Right atrium auricular region (tissue), 2 donors: ENCODE results near the gene SUFU. TPM values are rescaled to one million over a fixed set of nuclear protein-coding genes. Genes with fewer than 3 reads are reported as not detected.

Source experiments
- DNase-seq: peaks from one replicate; pipeline ENCODE4 v3.0.0-alpha.2; 2019; ENCODE audit warnings: low spot score
- H3K27ac ChIP-seq, 2 donors: fragments of 200-600 bp; sonication (generic); 1 replicate in 1 of 2; 2 replicates in 1 of 2; pipeline ENCODE4 v1.5.1; 2016 to 2019
- H3K27me3 ChIP-seq, 2 donors: fragments of 200-600 bp; sonication (generic); one replicate each; pipeline versions ENCODE4 v1.5.1 to v1.6.0; 2017 to 2019
- H3K36me3 ChIP-seq: fragments of 200-600 bp; sonication (generic); one replicate; pipeline ENCODE4 v1.5.1; 2016
- H3K4me1 ChIP-seq, 2 donors: fragments of 200-600 bp; sonication (generic); one replicate each; pipeline versions ENCODE4 v1.5.1 to v1.6.0; 2017 to 2019
- H3K4me3 ChIP-seq, 2 donors: fragments of 200-600 bp; sonication (generic); 1 replicate in 1 of 2; 2 replicates in 1 of 2; pipeline ENCODE4 v1.5.1; 2017 to 2019; ENCODE audit warnings: mild to moderate bottlenecking in 1 of 2, moderate library complexity in 1 of 2
- H3K9me3 ChIP-seq, 2 donors: fragments of 200-600 bp; sonication (generic); one replicate each; pipeline ENCODE4 v1.5.1; 2019
- total RNA-seq, 2 donors: library from RNA; depleted of rRNA; stranded (reverse); fragments of >200 nt; gene quantifications; one replicate each; pipeline ENCODE4 v1.1.0, GENCODE V29; 2016
- TF ChIP-seq, protein P1 (sequence below), 2 donors: fragments of 200-600 bp; sonication (generic); IDR thresholded peaks; one replicate each; pipeline ENCODE4 v1.5.1; 2019; ENCODE audit warnings: antibody characterized with exemption in 2 of 2

SUFU gene
- total RNA-seq, 2 donors from 2014 or later: 4.9 to 6.4 TPM

DNA sequence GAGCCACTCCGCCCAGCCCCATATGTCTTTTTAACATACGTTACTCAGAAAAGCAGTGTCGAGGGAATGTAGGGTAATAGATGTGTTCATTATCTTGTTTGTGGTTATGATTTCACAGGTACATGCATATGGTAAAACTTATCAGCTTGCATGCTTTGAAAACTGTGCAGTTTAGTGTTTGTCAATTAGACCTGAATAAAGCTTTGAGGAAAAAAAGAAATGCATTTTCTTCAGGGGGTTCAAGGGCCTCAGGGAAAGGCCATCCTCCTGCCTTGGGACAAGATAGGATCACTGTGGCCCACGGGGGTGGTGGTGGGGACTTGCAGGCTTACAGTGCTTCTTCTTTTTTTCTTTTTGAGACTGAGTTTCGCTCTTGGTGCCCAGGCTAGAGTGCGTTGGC lies 36.5 kb upstream of the SUFU start:
- Histone ChIP-seq H3K27ac (no peak overlapping the region), H3K9me3 (no peaks in the 10 kb centered on the region), H3K4me3 (no peak overlapping the region), H3K4me1 (peaks cover 0 to 7% of the 10 kb centered on the region in 2 donors), H3K36me3 (no peaks in the 10 kb centered on the region), H3K27me3 (no peaks in the 10 kb centered on the region)
- no peak for DNase-seq
- TF ChIP-seq, protein P1, sequence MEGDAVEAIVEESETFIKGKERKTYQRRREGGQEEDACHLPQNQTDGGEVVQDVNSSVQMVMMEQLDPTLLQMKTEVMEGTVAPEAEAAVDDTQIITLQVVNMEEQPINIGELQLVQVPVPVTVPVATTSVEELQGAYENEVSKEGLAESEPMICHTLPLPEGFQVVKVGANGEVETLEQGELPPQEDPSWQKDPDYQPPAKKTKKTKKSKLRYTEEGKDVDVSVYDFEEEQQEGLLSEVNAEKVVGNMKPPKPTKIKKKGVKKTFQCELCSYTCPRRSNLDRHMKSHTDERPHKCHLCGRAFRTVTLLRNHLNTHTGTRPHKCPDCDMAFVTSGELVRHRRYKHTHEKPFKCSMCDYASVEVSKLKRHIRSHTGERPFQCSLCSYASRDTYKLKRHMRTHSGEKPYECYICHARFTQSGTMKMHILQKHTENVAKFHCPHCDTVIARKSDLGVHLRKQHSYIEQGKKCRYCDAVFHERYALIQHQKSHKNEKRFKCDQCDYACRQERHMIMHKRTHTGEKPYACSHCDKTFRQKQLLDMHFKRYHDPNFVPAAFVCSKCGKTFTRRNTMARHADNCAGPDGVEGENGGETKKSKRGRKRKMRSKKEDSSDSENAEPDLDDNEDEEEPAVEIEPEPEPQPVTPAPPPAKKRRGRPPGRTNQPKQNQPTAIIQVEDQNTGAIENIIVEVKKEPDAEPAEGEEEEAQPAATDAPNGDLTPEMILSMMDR (IDR thresholded peaks at IDR 0.05): no peak

DNA sequence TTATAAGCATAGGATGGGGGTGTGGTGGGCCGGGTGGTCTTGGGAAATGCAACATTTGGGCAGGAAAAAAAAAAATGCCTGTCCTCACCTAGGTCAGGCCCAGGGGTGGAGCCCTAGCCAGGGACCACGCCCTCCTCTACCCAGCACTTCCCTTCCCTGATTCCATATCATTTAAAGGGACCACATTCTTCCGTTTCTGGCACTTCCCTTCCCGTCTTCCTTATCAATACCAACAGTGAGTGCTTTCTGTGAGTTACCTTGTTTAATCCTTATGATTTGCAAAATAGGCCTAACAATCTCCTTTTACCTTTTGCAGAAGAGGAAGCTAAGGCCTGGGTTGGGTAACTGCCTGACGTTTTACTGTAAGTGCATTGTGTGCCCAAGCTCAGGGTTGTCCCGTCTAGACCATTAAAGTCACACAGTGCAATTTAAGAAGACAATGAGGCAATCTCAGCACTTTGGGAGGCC lies 35.8 kb upstream of the SUFU start:
- Histone ChIP-seq H3K4me3 (no peak overlapping the region), H3K9me3 (no peaks in the 10 kb centered on the region), H3K27me3 (no peaks in the 10 kb centered on the region), H3K4me1 (peaks cover 0 to under 1% of the 10 kb centered on the region in 2 donors), H3K36me3 (no peaks in the 10 kb centered on the region), H3K27ac (no peak overlapping the region)
- DNase-seq: no peak
- TF ChIP-seq, protein P1 (IDR thresholded peaks at IDR 0.05): no peak

DNA sequence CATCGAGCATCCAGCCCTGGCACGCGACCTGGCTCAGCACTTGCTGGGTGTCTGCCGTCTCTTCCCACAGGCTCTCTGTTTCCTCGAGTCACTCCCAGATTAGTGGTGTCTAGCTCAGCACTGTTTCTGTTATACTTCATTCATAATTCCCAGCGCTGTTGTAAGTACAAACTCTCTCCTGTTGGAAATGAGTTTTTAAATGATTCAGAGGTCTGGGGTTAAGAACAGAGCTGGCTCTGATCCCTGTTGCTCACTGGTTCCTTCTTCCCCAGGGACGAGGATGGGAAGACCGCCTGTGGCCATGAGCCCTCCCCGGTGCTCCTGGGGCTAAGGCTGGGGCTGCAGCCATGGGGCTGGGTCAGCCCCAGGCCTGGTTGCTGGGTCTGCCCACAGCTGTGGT lies 35.1 kb upstream of the SUFU start:
- Histone ChIP-seq H3K27ac (no peak overlapping the region), H3K27me3 (no peaks in the 10 kb centered on the region), H3K9me3 (no peaks in the 10 kb centered on the region), H3K4me3 (no peak overlapping the region), H3K36me3 (no peaks in the 10 kb centered on the region), H3K4me1 (no peaks in the 10 kb centered on the region)
- DNase-seq: no peak
- TF ChIP-seq, protein P1 (IDR thresholded peaks at IDR 0.05): no peak

DNA sequence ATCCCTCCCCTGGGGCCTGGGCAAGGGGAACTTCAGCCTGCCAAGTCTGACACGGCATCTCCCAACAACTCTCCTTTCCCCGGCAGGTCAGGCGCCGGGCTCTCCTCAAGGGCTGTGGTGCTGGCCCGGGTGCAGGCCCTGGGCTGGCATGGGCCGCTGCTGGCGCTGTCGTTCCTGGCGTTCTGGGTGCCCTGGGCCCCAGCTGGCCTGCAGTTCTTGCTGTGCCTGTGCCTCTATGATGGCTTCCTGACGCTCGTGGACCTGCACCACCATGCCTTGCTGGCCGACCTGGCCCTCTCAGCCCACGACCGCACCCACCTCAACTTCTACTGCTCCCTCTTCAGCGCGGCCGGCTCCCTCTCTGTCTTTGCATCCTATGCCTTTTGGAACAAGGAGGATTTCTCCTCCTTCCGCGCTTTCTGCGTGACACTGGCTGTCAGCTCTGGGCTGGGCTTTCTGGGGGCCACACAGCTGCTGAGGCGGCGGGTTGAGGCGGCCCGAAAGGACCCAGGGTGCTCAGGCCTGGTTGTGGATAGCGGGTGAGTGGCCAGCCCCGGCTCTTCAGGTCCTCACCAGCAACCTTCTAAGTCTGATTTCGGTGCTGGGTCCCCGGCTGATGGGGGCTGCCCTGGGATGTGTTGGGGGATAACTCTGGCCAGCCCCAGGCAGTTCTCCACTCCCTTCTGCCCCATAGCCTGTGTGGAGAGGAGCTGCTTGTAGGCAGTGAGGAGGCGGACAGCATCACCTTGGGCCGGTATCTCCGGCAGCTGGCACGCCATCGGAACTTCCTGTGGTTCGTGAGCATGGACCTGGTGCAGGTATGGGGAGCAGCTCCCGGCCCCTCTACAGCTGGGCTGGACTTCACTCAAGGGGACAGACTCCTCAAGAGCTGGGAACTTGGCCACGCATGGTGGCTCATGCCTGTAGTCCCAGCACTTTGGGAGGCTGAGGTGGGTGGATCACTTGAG lies 32.9 kb upstream of the SUFU start:
- TF ChIP-seq, protein P1 (IDR thresholded peaks at IDR 0.05): no peak
- H3K4me1 ChIP-seq: no peaks in the 10 kb centered on the region
- no peaks in the 10 kb centered on the region for H3K36me3 ChIP-seq
- no peaks in the 10 kb centered on the region for H3K9me3 ChIP-seq
- H3K27me3 ChIP-seq: no peaks in the 10 kb centered on the region
- no peak overlapping the region for H3K4me3 ChIP-seq
- no peak for DNase-seq
- no peak overlapping the region for H3K27ac ChIP-seq

DNA sequence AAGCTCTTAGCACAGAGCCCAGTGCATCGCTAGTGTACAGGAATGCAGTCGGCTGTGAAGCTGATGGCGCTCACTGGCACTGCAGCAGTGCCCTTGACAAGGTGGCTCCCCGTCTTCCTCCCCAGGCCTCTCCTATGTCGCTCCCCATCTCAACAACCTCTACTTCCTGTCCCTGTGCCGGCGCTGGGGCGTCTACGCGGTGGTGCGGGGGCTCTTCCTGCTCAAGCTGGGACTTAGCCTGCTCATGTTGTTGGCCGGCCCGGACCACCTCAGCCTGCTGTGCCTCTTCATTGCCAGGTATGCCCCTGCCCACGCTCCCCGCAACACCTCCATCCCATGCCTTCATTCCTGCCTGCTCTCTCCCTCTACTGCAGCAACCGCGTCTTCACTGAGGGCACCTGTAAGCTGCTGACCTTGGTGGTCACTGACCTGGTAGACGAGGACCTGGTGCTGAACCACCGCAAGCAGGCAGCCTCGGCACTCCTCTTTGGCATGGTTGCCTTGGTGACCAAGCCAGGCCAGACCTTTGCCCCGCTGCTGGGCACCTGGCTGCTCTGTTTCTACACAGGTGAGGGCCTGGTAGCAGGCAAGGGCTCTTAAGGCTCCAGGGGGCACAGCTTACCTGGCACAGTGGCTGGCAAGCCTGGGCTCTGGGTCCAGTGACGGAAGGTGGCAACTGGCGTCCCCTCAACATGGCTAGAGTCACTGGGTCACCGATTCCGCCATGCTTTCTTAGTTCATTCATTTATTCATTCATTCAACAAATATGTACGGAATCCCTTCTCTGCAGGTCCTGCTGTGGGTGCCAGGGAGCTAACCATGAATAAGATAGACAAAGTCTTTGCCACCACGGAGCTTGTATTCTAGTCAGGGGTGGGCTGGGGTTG lies 30.1 kb upstream of the SUFU start:
- Histone ChIP-seq H3K27ac (no peak overlapping the region), H3K36me3 (no peaks in the 10 kb centered on the region), H3K9me3 (no peaks in the 10 kb centered on the region), H3K4me3 (no peak overlapping the region), H3K4me1 (no peaks in the 10 kb centered on the region), H3K27me3 (no peaks in the 10 kb centered on the region)
- DNase-seq: no peak
- TF ChIP-seq, protein P1 (IDR thresholded peaks at IDR 0.05): no peak
